Measurements from ENCODE around the gene MED10.

DNA sequence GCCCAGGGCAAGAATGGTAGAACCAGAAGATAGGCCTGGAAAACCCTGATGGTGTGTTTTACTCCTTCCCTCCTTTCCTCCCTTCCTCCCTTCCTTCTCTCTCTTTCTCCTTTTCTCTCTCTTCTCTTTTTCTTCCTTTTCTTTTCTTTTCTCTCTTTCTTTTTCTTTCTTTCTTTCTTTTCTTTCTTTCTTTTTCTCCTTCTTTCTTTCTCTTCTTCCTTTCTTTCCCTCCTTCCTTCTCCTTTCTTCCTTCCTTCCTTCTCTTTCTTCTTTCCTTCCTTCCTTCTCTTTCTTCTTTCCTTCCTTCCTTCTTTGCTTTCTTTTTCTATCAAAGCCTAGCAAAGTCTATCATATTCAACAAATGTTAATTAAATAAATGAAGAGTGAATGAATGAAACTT, 46.4 kb upstream of the MED10 start:
- TF ChIP-seq, protein P1, sequence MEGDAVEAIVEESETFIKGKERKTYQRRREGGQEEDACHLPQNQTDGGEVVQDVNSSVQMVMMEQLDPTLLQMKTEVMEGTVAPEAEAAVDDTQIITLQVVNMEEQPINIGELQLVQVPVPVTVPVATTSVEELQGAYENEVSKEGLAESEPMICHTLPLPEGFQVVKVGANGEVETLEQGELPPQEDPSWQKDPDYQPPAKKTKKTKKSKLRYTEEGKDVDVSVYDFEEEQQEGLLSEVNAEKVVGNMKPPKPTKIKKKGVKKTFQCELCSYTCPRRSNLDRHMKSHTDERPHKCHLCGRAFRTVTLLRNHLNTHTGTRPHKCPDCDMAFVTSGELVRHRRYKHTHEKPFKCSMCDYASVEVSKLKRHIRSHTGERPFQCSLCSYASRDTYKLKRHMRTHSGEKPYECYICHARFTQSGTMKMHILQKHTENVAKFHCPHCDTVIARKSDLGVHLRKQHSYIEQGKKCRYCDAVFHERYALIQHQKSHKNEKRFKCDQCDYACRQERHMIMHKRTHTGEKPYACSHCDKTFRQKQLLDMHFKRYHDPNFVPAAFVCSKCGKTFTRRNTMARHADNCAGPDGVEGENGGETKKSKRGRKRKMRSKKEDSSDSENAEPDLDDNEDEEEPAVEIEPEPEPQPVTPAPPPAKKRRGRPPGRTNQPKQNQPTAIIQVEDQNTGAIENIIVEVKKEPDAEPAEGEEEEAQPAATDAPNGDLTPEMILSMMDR (IDR thresholded peaks at IDR 0.05; ENCODE audit: low read length): no peak
- TF ChIP-seq EZH2 (IDR thresholded peaks at IDR 0.05; ENCODE audit: borderline replicate concordance, low read length): no peak
